CD4-positive, alpha-beta T cell treated with Interleukin-17A for 1 hour (primary cell): ENCODE results near the gene ITPR2.
A peak's percentile ranks its signal among the peaks of the same experiment; 100 is the strongest.

ENCODE experiments used
- DNase-seq: peaks from one replicate; pipeline ENCODE4 v3.0.0-alpha.2; 2020

Gene ITPR2

DNA sequence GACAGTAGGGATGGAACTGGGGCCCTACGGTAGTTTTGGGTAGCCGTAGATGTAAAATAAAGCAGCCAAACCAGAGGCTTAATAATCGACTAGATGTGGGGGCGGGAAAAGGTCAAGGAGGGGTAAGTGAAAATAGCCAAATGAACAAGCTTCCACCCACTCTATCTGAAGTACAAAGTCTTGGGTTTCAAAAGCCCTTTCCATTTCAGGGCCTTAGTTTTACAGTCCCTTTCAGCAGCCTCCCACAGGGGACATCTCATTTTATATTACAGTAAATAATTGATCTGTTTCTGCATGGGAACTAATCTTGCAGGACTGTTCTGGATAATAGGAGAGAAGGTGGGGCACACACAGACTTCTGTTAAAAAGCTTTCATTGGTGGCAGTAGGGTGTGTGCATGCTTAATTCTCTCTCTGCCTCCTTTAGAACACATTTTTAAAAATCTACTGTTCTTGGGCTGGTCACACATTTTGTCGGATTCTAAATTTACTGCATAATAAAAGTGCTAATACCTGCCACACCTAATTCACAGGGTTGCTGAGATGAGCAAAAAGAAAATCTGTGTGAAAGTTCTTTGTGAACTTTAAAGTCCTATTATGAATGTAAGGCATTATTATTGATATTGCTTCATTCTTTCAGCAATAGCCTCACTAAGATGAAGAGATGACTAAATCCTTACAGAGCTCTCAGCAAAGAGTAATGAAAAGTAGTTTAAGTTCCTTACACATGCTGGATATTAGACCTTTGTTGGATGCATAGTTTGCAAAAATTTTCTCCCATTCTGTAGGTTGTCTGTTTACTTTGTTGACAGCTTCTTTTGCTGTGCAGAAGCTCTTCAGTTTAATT, 104.6 kb downstream of the ITPR2 start:
- DNase-seq: no peak

DNA sequence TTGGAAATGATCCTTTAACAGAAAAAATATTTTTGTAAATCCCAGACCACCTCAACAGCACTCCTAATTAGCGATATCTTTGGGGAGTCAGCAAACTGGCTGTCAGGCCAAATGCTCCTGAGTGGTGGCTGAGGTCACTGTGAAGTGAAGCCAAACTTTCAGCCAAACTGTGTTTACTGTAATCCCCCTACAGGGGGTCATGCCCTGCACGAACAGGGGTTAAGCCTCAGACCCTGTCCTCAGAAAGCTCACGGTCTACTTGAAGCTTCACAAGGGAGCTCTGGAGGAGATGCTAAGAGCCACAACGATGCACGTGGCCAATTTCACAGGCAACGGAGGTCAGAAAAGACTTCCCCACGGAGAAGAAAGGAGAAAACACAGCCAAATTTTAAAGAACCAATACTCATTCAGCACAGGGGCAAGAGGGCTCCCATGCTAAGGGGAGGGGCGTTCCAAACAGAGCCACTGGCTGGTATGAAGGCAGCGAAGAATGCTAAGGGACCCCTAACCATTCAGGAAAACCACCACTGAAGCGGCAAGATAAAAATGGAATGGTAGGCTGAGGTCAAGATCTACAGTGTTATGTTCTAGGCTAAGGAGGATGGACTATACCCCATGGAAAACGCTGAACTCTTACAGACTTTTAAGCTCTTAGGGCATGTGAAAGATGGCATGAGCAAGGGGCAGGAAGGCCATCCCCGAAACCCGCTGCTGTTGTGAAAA, 105.4 kb downstream of the ITPR2 start:
- no peak for DNase-seq

DNA sequence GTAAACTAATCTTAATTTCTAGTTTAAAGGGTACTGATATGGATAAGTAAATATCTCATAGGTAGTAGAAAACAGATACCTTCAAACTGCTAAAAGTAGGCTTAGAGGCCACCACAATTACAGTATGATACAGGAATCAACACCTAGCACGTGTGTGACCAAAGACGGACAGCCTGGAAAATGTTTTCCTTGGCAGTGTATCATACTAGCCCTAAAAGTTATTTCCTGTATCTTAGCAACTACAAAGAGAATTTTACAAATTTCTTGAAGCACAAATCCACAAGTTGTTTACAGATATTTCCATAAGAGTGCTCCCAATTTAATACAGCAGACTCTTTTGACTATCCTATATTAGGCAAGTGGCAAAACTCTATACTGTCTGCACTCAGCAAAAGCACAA, 106.0 kb downstream of the ITPR2 start:
- DNase-seq: no peak

DNA sequence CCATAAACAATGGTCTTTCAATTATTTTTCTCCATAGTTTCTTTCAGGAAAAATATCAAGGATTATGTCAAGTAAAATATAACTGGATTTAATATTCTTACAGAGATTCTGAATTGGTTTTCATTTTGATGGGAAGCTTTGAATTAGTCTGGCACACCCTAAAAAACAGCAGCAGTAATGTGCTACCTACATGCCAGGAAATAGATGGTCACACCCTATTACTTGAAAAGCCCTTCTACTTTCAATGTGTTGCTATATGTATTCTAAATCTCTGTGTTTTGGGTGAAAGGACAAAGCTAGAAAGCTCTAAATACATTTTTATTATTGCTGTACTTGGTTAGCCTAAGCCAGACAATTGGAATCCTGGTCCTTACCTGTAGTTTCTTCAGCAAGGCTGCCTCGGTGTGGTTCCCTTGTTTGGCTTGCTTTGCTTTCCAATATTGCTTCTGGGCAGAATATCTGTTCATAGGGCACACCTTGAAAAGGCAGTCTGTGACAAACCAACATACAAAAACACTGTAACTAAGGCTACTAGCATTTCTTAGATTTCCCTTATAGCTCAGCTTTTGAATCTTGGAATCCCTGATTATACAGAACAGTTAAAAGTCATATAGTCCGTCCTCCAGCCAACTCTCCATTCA, 107.6 kb downstream of the ITPR2 start:
- no peak for DNase-seq

DNA sequence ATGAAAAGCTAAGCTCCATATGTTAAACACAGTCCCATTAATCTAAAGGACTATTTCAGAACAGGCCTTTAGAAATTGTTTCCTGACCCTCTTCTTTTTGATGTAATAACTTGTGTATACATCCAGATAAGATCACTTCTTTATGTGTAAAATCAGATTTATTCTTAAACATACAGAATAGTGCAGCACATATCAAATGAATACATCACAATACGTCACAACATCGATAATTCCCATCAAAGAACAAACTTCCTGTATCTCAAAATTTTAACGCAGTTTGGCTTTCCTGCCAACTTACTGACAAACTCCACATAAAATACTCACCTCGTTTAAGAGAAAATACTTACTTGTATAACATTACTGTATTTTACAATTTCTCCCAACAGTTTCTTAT, 108.7 kb downstream of the ITPR2 start:
- no peak for DNase-seq

DNA sequence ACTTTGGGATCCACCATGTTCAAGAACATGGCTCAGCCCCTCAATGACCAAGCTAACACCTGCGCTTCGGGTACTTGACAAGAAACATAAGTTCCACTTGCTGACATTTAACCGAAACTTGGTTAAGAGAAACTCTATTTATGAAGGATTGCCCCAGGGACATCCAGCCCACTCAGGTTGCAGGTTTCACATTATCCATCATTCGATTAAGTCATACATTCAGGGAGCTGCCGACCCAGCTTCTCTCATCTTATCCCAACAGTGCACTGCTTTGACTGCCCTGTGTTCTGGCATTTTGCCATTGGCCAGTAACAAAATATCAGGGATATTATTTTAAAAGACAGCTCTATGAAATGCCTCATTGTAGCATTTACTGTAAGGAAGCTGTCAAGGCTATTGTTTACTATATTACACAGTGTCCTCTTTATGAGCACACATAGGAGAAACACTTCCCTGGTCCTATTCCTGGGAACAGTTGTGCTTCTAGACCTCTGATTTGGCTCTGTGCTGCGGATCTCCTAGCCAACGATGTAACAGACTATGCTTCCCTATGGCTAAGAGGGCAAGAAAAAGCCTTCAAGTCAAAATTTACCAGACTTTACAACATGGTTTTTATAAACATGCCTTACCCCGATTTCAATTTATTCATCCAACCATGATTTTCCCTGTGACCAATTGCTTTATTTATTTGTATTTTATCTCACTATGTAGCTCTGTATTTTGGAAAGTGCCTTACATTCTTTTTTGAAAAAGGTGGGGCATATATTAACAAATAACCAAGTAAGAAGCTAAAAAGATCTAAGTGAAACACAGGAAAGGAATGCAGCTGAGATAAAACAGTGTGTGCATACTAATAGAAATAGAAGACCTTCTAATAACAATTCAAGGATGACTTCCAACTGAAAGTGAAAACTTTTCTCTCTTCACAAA, 109.3 kb downstream of the ITPR2 start:
- DNase-seq: no peak

DNA sequence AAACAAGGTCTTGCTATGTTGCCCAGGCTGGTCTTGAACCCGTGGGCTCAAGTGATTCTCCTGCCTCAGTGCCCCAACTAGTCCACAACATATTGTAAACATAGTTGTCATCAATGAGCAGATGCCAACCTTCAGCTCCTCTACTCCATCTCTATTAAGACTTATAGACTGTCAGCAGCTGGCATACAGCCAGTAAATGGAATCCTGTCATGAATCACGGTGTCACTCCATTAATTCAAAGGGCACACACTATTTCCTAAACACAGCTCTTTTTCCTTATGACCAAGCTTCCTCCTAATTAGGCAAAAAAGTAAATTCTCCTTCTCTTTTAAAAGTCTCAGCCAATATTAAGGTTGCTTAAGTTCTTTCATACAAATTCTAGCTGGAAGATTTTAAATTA, 111.2 kb downstream of the ITPR2 start:
- no peak for DNase-seq

DNA sequence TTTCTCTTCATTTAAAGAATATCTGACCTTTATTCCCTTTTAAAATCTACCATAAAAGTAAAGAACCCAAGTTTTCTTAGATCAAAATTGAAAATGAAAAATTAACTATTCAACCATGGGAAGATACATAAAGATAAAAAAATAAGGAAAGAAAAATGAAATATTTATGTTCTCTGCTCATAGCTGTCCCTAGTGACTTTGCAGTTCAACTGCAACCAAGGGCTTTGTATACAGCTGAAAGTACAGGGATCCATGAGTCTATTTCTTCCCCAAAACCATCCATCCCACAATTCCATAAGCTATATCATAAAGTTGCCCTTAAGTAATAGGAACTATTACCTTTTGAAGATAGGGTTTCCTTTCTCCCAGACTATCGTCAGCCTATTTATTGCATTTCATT, 113.1 kb downstream of the ITPR2 start:
- no peak for DNase-seq

DNA sequence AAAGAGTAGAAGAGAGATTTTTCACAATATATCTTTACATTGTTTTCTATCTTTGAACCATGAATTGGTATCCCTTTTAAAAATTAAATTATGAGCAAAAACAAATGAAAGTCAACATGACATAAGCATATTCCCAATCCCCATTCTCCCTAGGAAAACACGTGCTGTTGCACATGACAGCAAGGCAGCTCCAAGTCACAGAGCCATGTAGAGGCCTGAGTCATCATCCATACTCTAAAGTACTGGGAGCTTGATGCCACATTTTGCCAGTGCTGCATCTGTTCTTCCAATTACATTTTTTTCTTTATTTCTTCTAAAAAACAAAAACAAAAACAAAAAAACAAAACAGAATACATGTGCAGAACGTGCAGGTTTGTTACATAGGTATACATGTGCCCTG, 115.2 kb downstream of the ITPR2 start:
- DNase-seq: no peak

DNA sequence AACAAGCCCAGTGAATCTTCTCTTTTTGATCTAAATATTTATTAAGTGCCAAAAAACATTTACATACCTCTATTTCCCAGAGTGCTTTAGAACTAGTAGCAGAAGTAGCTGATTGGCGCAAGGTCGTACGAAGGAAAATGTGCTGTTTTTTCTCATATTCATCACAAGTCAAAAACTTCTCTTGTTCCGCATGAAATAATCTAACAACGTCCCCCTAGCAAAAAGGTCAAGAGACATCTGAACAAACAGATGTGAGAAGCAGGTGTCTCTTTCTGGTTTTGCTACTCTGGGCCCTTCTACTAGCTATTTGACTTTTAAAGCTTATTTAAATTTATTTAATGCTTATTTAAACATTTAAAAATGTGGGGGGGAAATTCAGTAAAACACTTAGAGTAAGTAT, 117.8 kb downstream of the ITPR2 start:
- DNase-seq: no peak

DNA sequence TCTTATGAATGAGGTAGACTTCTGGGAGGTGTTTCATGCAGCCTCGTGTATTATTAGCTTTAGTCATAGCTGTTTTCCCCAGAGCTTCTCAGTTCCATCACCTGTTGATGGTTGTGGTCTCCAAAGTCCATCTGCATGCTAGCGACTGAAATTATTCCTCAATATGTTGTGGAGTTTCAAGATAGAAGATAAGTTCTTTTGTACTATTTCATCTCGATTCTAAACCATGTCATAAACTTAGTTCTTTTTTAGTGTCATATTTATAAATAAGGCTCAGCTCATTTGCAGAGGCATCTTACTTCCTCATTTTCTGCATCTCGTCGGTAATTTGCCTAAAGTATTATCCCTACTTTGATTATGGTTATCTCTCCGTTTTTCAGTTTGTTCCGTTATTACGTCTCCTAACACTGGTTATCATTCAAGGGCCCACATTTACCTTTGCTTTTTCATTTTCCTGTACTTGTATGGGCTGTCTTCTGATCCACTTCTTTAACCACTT, 119.1 kb downstream of the ITPR2 start:
- DNase-seq: no peak

DNA sequence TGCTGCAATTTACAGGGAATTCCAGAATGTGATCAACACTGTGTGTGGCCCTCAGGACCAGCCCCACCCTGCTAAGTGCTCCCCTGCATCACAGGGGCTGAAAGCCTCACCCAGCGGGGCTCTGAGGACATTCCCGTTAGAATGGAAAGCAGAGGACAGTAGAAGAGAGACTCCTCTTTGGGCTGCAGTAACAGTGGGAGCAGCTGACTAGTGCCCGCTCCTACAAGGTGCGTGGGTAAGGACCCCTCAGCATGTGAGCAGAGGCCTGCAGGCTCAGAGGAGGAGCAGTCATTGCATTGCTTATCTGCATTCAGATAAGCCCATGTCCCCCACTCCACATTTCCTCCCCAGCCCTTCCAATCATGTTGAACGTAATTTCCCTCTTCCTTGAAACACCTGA, 120.1 kb downstream of the ITPR2 start:
- DNase-seq: no peak

DNA sequence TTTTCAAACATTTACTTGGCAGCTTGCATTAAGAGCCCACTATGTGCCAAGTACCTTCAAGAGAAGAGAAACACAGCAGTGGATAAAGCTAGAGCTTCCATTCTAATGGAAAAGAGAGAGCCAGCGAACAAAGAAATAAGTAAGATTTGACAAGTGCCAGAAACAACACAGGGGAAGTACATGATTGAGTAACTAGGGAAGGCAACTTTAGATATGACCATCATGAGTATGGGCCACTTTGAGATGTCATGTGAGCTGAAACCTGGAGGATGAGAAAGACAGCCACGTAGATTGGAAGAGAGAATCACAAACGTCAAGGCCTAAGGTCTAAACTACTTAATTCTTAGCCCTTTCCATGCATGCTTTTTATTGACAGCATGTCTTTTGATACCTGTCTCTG, 121.4 kb downstream of the ITPR2 start:
- no peak for DNase-seq

DNA sequence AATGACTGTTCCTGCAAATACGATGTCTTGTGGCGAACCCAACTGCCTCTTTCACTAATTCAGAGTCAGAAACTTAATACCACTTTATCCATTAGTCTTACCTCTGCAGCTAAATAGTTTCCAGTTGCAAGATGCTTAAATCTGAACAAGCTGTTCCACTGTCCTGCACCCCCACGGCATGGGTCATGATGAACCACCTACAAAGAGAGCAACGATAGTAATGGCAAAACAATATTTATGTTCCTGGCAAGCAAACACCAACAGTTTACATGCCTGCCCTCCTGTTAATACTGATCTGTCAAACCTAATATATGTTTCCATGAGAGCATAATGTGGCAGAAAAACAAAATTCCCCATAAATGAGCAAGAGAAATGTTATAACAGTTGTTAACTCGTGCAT, 121.9 kb downstream of the ITPR2 start:
- no peak for DNase-seq

DNA sequence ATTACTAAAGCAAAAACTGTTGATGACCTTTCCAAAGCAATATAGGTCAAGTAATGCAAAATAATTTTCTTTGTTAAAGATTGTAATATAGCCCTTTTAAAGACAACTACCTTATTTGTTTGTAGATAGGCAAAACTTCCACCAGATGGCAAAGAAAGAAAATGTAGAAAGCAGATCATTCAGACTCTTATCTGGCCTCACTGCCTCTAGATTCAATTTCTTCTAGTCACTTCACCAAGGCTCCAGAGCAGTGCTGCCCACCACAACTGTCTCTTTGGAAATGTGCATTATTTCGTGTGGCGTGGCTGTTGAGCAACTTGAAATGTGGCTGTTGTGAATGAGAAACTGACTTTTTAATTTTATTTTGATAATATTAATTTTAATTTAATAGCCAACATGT, 127.1 kb downstream of the ITPR2 start:
- DNase-seq: no peak

DNA sequence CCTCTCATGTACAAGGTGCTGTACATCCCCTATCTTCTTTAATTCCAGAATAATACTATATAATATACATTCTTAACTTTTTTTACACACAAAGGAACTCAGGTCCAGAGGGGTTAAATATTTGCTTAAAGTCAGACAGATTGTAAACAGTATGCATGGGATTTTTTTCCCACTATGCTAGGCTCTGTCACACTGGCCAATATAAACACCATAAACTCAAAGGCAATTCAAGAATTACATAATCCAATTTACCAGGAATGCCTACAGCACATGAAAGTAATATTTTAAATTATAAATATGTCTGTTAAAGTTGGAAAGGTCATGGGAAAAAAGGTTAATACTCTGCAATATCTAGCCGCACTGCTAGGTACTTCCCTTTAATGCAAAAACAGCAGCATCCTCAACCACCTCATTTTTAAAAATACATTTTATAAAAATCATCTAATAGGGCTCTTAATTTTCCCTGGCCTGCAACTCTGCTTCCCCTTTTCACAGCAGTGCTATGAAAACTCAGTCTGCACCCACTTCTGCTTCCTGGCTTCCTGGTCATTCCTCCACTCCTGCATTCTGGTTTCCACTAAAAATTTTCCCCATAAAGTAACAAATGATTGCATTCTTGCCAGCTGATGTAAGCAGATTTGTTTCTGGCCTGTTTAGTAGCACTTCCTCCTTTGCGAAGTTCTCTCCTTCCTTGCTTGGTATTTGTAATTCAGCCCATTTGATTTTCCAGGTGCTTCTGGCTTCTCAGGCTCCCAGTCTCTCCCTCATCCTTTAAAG, 128.1 kb downstream of the ITPR2 start:
- no peak for DNase-seq

DNA sequence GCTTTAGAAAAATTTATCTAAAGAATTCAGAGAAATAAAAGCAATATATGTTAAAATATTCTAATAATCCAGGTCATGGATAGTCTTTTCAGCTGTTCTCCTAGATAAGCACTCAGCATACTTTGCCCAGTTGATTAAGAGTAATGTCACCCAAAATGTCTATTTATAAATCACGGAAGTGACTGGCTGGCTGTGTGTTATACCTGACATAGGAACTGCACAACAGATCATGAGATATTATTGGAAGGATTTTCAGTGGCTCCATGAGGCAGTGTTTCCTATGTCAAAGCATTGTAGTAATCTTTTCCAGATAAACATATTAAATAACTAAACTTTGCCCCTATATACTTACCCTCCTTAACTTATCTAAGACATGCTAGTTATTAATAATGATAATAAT, 128.8 kb downstream of the ITPR2 start:
- DNase-seq: no peak

DNA sequence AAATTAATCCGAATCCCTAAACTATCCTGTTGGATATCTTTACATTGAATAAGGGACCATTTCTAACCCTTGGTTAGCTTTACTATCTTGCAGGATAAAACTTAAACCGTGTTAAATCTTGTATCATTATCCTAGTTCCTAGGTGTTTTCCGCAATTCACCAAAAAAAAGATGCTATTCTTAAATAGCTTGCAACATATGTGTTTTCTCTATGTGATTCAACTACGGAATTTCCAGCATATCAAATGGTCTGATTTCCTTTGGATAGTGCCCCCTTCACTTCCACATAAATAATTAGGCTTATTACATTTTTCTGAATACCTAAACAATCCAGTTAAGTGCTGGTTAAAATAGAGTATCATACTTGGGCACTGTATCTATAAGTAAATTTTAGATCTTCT, 130.3 kb downstream of the ITPR2 start:
- no peak for DNase-seq

DNA sequence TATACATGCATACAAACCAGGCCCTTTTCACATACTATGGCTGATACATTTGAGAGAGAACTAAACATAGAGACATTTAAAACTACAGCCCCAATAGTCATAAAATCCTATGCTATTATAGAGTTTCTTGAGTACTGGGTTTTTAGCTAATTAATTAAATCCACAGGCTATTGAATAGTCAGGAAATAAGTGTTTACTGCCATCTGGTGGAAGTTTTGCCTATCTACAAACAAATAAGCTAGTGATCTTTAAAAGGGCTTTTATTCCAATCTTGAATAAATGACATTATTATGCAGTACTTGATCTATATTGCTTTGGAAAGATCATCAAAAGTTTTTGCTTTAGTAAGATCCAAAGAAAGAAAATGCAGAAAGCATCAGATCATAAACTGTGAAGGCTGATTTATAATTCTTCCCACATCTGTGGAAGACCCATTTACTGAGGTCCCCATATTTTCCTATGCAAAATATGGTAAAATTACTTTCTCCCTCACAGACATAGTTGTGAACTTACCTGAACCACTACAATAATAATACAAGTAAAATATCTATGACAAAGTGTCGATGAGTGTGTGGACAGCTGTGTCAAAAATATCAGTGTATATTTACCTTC, 131.3 kb downstream of the ITPR2 start:
- peak; percentile 40 for DNase-seq

DNA sequence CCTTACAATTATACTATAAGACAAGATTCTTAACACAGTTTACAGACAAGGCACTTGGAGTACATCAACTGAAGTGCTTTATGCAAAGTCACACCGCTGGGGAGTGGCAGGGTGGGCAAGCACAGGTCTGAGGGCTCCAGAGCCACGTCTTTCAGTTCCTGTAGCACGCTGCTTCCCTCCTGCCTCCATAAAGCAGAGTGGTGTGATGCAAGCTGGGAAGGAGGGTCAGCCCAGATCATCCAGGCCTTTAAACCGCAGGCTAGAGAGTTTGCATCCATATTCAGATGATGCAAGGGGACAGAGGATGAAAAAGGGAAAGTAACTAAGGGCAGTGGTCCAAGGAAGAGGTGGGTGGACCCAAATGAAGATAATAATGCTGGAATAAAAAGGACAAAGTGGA, 132.6 kb downstream of the ITPR2 start:
- no peak for DNase-seq

DNA sequence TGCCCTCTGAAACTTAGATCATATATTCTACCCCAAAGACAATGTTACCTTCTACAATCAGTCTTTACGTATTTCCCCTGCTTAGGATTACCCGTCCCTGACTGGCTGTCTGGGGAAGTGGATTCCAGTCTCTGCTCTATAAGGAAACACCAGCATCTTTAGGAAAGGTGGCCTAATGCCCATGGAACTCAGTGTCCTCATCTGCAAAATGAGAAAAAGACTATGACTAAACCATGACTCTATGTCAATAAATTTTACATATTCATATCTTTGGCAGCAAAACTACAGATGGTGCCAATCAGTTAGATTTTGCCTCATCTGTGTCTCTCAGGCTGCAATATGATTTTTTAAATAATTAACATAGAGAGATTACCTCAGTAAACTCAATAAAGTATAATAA, 133.8 kb downstream of the ITPR2 start:
- DNase-seq: no peak

DNA sequence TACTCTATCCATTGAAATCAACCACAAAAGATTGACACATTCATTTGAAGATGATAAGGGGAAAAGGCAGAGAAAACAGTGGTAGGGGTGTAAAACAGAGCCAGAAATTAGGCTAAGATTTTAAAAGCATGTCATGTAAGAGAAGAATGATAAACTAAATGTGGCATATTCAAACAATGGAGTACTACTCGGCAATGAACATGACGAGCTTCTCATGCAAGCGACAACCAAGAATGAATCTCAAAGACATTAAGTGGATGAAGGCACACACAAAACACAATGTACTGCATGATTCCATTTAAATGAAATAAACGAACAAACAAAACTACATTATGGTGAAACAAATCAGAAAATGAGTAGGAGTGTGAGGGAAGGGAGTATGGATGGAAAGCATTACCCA, 134.8 kb downstream of the ITPR2 start:
- DNase-seq: no peak
